ENCODE data around the gene MYO9B. TPM values are rescaled to one million over a fixed set of nuclear protein-coding genes. Genes with fewer than 3 reads are reported as not detected.

MYO9B gene
- total RNA-seq, 1 donor from 2014 or later = 137 TPM

GRCh38 chr19:17095141-17095919 is 19.8 kb downstream of the MYO9B start:
- Histone ChIP-seq H3K27me3 (no peaks in the 10 kb centered on the region), H3K4me3 (no peak overlapping the region), H3K9me3 (no peaks in the 10 kb centered on the region), H3K36me3 (peaks cover 3% of the 10 kb centered on the region), H3K27ac (peak overlapping the region; percentile 67), H3K4me1 (peaks cover 38% of the 10 kb centered on the region)
- intact Hi-C loops (cut with DNase I) = no loop called here
- TF ChIP-seq, protein P1, sequence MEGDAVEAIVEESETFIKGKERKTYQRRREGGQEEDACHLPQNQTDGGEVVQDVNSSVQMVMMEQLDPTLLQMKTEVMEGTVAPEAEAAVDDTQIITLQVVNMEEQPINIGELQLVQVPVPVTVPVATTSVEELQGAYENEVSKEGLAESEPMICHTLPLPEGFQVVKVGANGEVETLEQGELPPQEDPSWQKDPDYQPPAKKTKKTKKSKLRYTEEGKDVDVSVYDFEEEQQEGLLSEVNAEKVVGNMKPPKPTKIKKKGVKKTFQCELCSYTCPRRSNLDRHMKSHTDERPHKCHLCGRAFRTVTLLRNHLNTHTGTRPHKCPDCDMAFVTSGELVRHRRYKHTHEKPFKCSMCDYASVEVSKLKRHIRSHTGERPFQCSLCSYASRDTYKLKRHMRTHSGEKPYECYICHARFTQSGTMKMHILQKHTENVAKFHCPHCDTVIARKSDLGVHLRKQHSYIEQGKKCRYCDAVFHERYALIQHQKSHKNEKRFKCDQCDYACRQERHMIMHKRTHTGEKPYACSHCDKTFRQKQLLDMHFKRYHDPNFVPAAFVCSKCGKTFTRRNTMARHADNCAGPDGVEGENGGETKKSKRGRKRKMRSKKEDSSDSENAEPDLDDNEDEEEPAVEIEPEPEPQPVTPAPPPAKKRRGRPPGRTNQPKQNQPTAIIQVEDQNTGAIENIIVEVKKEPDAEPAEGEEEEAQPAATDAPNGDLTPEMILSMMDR (IDR thresholded peaks at IDR 0.05) = no peak
- ATAC-seq (no peak), DNase-seq (no peak)

DNA sequence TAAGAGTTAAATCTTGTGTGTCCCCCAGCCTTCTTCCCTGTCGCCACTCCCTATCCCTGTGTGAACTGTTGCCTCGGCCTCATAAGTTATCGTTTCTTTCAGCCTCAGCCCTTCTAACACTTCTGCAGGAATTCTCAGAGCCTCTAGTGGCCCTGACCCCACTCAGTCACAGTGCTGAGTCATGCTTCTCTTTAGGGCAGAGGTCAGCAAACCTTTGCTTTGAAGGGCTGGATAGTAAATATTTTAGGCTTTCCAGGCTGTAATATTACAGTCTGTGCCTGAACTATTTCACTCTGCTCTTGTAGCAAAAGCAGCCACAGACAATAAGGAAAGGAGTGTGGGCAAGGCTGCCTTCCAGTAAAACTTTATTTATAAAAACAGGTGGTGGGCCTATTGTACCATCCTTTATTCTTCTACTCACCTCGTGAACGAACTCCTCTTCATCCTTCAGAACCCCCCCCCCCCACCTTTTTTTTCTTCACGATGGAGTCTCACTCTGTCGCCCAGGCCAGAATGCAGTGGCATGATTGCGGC is 22.1 kb downstream of the MYO9B start:
- TF ChIP-seq, protein P1 (IDR thresholded peaks at IDR 0.05) = no peak
- intact Hi-C loops (cut with DNase I) = no loop called here
- DNase-seq (no peak), ATAC-seq (peak; percentile 71)
- Histone ChIP-seq H3K36me3 (peaks cover 13% of the 10 kb centered on the region), H3K4me1 (peaks cover 37% of the 10 kb centered on the region), H3K9me3 (no peaks in the 10 kb centered on the region), H3K27me3 (no peaks in the 10 kb centered on the region), H3K27ac (peak overlapping the region; percentile 66), H3K4me3 (no peak overlapping the region)

- Histone ChIP-seq H3K36me3 (peaks cover 20% of the 10 kb centered on the region), H3K27me3 (no peaks in the 10 kb centered on the region), H3K4me1 (peaks cover 37% of the 10 kb centered on the region), H3K4me3 (no peak overlapping the region), H3K9me3 (no peaks in the 10 kb centered on the region), H3K27ac (no peak overlapping the region)
- ATAC-seq (no peak), DNase-seq (no peak)
- intact Hi-C loops (cut with DNase I) = no loop called here
- TF ChIP-seq, protein P1 (IDR thresholded peaks at IDR 0.05) = no peak
These were observed 22.7 kb downstream of the MYO9B start for GRCh38 chr19:17098326-17098725.

- intact Hi-C loops (cut with DNase I) = no loop called here
- no peak for DNase-seq
- H3K27me3 ChIP-seq = no peaks in the 10 kb centered on the region
- H3K4me3 ChIP-seq = no peak overlapping the region
- H3K9me3 ChIP-seq = no peaks in the 10 kb centered on the region
- no peak for ATAC-seq
- peaks cover 38% of the 10 kb centered on the region for H3K36me3 ChIP-seq
- TF ChIP-seq, protein P1 (IDR thresholded peaks at IDR 0.05) = no peak
- H3K4me1 ChIP-seq = peaks cover 19% of the 10 kb centered on the region
- no peak overlapping the region for H3K27ac ChIP-seq
These were observed 26.4 kb downstream of the MYO9B start for GRCh38 chr19:17101686-17102628.

DNA sequence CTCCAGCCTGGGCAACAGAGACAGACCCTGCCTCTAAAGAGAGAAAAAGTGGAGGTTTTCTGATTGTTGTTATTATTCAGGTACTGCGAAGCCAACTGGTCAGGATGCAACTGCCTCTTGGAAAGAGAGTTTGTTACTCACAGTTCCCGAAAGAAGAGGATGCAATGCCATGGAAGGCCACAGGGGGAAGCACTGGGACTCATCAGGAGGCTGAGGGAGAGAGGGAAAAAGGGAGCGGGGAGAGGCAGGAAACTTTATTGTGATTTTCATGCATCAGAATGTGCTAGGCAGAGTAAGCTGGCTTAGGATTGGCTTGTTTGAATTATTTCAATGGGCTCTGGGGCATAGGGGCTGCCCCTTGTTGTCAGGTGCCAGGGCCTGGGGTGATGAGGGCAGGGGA is 27.6 kb downstream of the MYO9B start:
- Histone ChIP-seq H3K27ac (no peak overlapping the region), H3K4me3 (no peak overlapping the region), H3K9me3 (no peaks in the 10 kb centered on the region), H3K27me3 (no peaks in the 10 kb centered on the region), H3K4me1 (peaks cover 18% of the 10 kb centered on the region), H3K36me3 (peaks cover 37% of the 10 kb centered on the region)
- ATAC-seq = peak; percentile 19
- TF ChIP-seq, protein P1 (IDR thresholded peaks at IDR 0.05) = peak; percentile 54
- no peak for DNase-seq
- intact Hi-C loops (cut with DNase I) = no loop called here
